Measurements from ENCODE around the gene WNK1. TPM values are rescaled to one million over a fixed set of nuclear protein-coding genes. Genes with fewer than 3 reads are reported as not detected.
"Not testable (repeated sequence)": the region's sequence is repeated elsewhere in the genome, so short reads cannot be mapped to it uniquely, and the experiment has no call there.

The WNK1 gene
- total RNA-seq, 1 donor from 2014 or later, result 112 TPM

DNA sequence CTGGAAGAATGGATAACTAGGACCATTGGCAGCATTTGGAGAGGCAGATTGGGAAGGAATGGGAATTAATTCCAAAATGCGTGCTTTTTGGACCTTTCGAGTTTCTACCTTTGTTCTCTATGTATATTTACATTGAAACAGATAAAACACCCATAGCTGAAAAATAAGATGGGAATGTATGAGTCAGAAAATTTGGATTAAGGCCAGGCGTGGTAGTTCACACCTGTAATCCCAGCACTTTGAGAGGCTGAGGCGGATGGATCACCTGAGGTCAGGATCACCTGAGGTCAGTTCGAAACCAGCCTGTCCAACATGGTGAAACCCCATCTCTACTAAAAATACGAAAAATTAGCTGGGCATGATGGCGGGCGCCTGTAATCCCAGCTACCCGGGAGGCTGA lies 65.1 kb downstream of the WNK1 start:
- not testable (repeated sequence) for DNase-seq (ENCODE audit: low read depth in 2 of 2)

DNA sequence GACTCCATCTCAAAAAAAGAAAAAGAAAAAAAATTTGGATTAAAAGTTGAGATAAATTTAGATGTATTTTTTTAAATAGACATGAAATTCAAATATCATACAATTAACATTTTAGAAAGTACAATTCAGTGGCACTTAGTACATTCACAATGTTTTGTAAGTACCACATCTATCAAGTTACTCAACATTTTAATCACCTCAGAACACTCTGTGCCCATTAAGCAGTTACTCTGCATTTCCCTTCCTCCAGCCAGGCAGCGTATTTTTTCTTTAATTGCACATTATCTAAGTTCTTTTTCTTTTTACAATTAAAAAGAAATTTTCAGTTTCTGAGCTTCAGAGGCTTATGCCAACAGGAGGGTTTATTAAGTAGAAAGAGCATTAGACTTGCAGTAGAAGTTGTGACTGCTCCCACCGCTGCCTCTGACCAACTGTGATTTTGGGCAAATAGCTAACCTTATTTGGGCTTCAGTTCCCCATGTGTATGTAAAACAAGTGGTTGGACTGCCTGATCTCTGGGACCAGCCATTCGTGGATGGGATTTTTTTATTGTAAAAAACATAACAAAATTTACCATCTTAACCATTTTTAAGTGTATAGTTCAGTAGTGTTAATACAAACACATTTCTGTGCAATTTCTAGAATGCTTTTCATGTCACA lies 65.7 kb downstream of the WNK1 start:
- no peak for DNase-seq (ENCODE audit: low read depth in 2 of 2)

DNA sequence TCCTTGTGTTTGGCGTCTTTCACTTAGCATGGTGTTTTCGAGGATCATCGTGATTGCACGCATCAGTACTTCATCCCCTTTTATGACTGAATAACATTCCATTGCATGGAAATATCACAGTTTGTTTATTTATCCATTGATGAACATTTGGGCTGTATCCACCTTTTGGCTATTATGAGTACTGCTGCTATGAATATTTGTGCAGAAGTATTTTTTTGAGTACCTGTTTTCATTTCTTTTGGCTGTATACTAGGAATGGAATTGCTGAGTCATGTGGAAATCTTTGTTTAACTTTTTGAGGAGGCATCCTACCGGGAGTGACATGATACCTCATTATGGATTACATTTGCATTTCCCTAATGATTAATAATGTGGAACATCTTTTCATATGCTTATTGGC lies 66.4 kb downstream of the WNK1 start:
- peak; percentile 16 to 76 for DNase-seq (ENCODE audit: low read depth in 2 of 2)

- DNase-seq (ENCODE audit: low read depth in 2 of 2), result no peak
Measured at GRCh38 chr12:820336-820735, 68.0 kb downstream of the WNK1 start.

DNA sequence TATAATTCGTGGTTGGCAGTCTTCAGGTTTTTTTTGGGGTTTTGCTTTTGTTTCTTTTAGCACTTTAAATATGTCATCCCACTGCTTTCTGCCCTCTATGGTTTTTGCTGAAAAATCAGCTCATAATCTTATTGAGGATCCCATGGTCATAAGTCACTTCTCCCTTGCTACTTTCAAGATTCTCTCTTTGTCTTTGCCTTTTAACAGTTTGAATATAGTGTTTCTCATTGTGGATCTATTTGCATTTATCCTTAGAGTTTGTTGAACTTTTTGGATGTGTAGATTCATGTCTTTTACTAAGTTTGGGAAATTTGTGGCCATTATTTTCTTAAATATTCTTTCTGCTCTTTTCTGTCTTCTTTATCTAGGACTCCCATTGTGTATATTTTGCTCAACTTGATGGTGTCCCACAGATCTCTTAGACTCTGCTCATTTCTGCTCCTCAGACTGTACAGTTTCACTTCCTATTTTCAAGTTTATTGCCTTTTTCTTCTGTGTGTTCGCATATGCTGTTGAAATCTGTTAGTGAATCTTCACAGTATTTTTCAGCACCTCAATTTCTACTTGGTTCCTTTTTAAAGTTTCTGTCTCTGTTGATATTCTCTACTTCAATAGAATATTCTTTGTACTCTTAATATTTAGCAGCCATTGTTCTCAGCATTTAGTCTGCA lies 70.8 kb downstream of the WNK1 start:
- DNase-seq (ENCODE audit: low read depth in 2 of 2), result no peak

GRCh38 chr12:826331-826730 lies 74.0 kb downstream of the WNK1 start:
- no peak for DNase-seq (ENCODE audit: low read depth in 2 of 2)

DNA sequence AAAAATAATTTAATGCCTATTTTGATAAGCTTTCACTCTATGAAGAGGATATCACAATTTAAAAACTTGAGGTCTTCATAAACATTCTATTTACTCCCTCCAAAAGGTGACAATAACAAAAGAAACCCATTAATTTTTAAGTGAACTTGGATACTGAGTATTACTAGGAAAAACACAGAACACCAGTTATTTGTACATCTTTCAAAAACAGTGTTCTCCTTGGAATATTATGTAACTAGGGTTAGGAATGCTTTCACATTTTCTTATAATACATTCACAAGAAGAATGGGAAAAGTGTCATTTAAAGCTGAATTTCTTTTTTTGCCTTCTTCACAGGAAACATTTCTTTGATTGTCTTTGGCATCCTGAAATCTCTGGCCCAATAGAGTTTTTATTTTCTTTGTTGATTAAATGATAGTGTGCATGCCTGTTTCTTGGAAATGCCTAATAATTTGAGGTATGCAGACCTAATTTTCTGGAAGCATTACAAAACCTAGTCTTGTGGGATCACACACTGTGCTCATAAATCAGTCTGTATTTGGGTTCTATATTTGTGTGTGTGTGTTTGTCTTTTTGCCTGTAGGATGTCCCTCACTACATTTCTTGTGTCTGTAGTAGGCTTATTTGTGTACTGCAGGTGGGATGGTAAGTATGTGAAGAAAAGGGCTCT lies 76.5 kb downstream of the WNK1 start:
- DNase-seq (ENCODE audit: low read depth in 2 of 2), result no peak

- no peak for DNase-seq (ENCODE audit: low read depth in 2 of 2)
Measured at GRCh38 chr12:830111-830867, 77.9 kb downstream of the WNK1 start.

DNA sequence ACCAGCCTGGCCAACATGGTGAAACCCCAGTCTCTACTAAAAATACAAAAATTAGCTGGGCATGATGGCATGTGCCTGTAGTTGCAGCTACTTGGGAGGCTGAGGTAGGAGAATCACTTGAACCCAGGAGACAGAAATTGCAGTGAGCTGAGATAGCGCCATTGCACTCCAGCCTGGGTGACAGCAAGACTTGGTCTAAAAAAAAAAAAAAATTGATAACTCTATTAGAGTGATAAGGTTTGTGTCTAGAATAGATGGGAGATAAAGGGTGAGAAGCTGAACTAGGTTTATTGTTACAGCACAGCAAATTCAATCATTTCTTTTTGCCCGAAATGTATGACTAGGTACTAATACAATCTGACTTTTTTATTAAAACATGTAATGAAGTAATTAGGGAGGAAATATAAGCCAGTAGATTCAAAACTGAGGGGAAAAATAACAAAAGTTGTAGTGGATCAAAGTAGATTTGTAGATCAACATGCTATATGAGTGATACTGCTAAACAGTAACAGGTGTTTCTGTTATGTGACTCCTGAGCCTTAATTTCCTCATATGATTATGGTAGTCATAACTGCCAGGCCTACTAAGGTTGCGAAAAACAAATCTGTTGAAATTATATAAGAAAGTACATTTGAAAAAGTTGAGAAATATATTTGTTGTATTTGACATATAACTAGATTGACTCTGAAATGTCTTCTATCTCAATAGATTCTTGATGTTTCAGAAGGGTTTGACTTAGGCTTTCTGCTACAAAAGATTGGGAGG lies 83.6 kb downstream of the WNK1 start:
- DNase-seq (ENCODE audit: low read depth in 2 of 2), result no peak

- no peak for DNase-seq (ENCODE audit: low read depth in 2 of 2)
Measured at GRCh38 chr12:836952-837351, 84.6 kb downstream of the WNK1 start.

DNA sequence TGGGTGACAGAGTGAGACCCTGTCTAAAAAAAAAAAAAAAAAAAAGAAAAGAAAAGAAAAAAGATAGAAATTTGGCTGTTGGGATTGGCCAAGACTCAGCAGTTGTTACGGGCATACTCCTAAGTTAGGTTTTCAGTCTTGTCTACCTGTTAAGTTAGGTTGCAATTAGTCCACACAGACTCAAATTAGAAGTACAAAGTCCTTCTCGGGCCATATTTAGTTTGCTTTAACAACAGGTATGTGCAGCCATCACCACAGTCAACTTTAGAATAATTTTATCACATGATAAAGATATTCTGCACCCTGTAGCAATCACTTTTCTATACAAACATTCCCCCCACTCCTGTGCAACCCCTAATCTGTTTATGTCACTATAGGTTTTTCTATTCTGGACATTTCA lies 85.2 kb downstream of the WNK1 start:
- DNase-seq (ENCODE audit: low read depth in 2 of 2), result no peak

DNA sequence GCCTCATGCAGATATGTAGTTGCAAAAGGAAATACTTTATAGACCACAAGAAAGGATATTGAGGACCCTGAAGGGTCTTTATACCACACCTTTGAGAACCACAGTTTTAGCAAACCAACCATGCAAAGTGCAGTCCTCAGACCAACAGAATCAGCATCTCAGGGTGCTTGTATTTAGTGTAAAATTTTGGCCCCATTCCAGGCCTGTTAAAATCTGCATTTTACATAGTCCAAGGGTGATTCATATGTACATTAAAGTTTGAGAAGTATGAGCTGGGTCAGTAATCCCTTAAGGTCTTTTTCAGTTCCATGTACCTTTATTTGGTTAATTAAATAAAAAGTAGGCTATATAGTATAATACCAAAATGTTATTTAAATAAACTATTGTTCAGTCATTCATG lies 91.2 kb downstream of the WNK1 start:
- DNase-seq (ENCODE audit: low read depth in 2 of 2), result no peak

DNA sequence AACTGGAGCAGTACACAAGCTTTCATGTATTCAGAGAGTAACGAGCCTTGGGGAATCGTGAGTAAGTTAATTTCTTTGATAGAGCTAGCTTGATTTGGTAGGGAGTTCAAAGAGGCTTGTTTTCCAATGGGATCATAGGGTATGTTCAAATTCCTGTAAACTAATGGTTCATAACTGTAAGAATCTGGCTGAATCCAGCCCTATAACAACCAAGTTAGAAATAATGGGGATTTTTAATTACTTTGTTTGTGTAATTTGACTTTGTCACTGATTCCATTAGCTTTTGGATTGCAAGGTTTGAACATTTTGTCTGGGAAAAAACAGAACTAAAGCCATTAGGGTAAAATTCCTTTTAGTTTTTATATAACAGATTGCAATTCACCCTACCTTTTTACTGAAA lies 94.0 kb downstream of the WNK1 start:
- DNase-seq (ENCODE audit: low read depth in 2 of 2), result no peak

GRCh38 chr12:848173-848865 lies 95.9 kb downstream of the WNK1 start:
- peak in 1 of 2 donors; percentile 28 for DNase-seq (ENCODE audit: low read depth in 2 of 2)

GRCh38 chr12:848882-849527 lies 96.6 kb downstream of the WNK1 start:
- DNase-seq (ENCODE audit: low read depth in 2 of 2), result no peak

- not testable (repeated sequence) for DNase-seq (ENCODE audit: low read depth in 2 of 2)
Measured at GRCh38 chr12:849733-850437, 97.5 kb downstream of the WNK1 start.

DNA sequence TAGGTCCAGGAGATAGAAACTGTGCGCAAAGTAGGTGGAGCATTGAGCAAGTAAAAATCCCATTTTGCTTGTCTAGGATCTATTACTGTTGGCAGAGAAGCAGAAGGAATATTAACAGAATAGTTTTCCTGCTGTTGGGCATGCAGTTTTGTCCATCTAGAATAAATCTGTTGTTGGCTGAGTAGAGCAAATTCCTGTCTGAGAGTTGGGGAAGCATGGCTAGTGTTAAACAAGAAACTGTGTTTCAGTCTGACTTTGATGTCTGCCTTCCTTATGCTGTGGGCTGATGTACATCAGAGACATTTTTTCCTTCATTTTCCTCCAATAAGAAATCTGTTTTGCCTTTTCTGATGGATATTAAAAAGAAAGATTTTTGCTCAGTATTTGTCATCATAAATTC lies 99.0 kb downstream of the WNK1 start:
- no peak for DNase-seq (ENCODE audit: low read depth in 2 of 2)

- peak in 1 of 2 donors; percentile 66 for DNase-seq (ENCODE audit: low read depth in 2 of 2)
Measured at GRCh38 chr12:851913-852312, 99.5 kb downstream of the WNK1 start.

DNA sequence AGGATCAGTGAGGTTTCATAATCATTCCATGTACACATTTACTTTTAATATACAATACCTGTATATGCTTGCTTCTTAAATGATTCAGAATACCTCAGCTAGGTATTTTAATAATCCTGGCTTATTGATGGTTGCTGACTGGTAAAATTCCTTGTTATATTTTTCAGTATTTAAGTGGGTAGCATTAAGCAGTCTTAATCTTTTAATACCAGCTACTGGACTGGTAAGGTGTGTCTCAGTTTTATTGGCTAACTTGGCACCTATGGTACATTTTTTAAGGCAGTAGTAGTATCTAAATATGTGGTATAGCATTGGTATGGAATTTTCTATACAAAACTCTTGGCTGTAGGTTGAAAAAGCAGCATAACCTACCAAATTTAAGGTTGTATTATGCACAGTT lies 100.5 kb downstream of the WNK1 start:
- no peak for DNase-seq (ENCODE audit: low read depth in 2 of 2)

DNA sequence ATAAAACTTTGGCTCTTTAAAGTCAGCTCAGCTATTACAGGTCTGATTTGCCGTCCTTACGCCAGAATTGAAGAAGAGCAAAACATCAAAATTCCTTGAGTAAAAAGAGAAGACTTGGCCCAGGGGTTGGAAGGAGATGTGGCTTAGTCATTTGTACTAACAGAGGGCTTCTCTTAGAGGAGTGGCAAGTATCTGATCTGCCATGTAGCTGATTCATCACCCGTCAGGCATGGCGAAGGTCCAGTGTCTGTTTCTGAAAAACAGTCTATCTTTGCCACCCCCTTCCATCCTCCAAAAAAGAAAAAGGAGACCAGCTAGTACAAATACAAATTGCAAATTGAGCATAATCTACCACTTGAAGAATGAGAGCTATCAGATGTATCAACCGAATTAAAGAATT lies 105.2 kb downstream of the WNK1 start:
- DNase-seq (ENCODE audit: low read depth in 2 of 2), result peak in 1 of 2 donors; percentile 70
